GM18951 (cell line): ENCODE results near the gene LRRC51.
"Not testable (repeated sequence)": the region's sequence is repeated elsewhere in the genome, so short reads cannot be mapped to it uniquely, and the experiment has no call there.

Experiments used
- POLR2A ChIP-seq: IDR thresholded peaks from 4 replicates; pipeline ENCODE4 v1.6.1; 2011; ENCODE audit warnings: mild to moderate bottlenecking; ENCODE audit not compliant: insufficient read length, insufficient read depth; ENCODE audit errors: extremely low read depth
- in situ Hi-C: fragments of 300-500 bp; cut with MboI; formaldehyde crosslinking; loops from one replicate; pipeline ENCODE4 v1.12.0; 2022; ENCODE audit warnings: low sequenced_read_pairs, mixed read lengths, inconsistent platforms; ENCODE audit not compliant: unreplicated experiment

Gene LRRC51

GRCh38 chr11:72123117-72123653, 42.5 kb downstream of the LRRC51 start:
- no peak for TF ChIP-seq POLR2A
- in situ Hi-C loops: no loop called here

- TF ChIP-seq POLR2A: no peak
- in situ Hi-C loops: no loop called here
Observed at GRCh38 chr11:72124046-72124445, 43.4 kb downstream of the LRRC51 start.

- no peak for TF ChIP-seq POLR2A
- in situ Hi-C loops: no loop called here
Observed at GRCh38 chr11:72125956-72126355, 45.3 kb downstream of the LRRC51 start.

- in situ Hi-C loops: no loop called here
Observed at GRCh38 chr11:72127923-72128322, 47.3 kb downstream of the LRRC51 start.

GRCh38 chr11:72129381-72129780, 48.7 kb downstream of the LRRC51 start:
- no peak for TF ChIP-seq POLR2A
- in situ Hi-C loops: no loop called here

More at GRCh38 chr11:72127923-72128322, 47.3 kb downstream of the LRRC51 start:
- no peak for TF ChIP-seq POLR2A

GRCh38 chr11:72132646-72133045, 52.0 kb downstream of the LRRC51 start:
- TF ChIP-seq POLR2A: no peak

GRCh38 chr11:72135473-72135872, 54.8 kb downstream of the LRRC51 start, which contains the start of gene FOLR3:
Gene FOLR3, plus strand, starts transcription at chr11:72135725. Its CDS starts 228 bp downstream, at chr11:72135953.
- in situ Hi-C loops: not testable (repeated sequence)

More at GRCh38 chr11:72132646-72133045, 52.0 kb downstream of the LRRC51 start:
- in situ Hi-C loops: no loop called here

GRCh38 chr11:72135891-72136683, 55.4 kb downstream of the LRRC51 start:
- TF ChIP-seq POLR2A: no peak
- in situ Hi-C loops: no loop called here

GRCh38 chr11:72136684-72137262, 56.1 kb downstream of the LRRC51 start:
- in situ Hi-C loops: no loop called here
- TF ChIP-seq POLR2A: no peak

- no peak for TF ChIP-seq POLR2A
- in situ Hi-C loops: no loop called here
Observed at GRCh38 chr11:72138821-72139390, 58.3 kb downstream of the LRRC51 start.

- no peak for TF ChIP-seq POLR2A
- in situ Hi-C loops: no loop called here
Observed at GRCh38 chr11:72139500-72139899, 58.9 kb downstream of the LRRC51 start.

- TF ChIP-seq POLR2A: no peak
- in situ Hi-C loops: no loop called here
Observed at GRCh38 chr11:72140661-72141060, 60.0 kb downstream of the LRRC51 start.

- in situ Hi-C loops: no loop called here
Observed at GRCh38 chr11:72141066-72141465, 60.4 kb downstream of the LRRC51 start.

GRCh38 chr11:72142086-72142485, 61.4 kb downstream of the LRRC51 start:
- in situ Hi-C loops: not testable (repeated sequence)

More at GRCh38 chr11:72141066-72141465, 60.4 kb downstream of the LRRC51 start:
- no peak for TF ChIP-seq POLR2A

- in situ Hi-C loops: not testable (repeated sequence)
Observed at GRCh38 chr11:72142543-72142942, 61.9 kb downstream of the LRRC51 start.
